ENCODE data around the gene PGAP6. TPM values are rescaled to one million over a fixed set of nuclear protein-coding genes. Genes with fewer than 3 reads are reported as not detected.

The PGAP6 gene
- total and polyA plus RNA-seq, 2 of the 8 experiments (the other 6 are each of a cell fraction or from before 2014, with no cell fraction given) = 86.8 to 364 TPM

GRCh38 chr16:336269-336668 is 45.5 kb downstream of the PGAP6 start:
- H4K20me1 ChIP-seq (replicated peaks in 1 of 2; ENCODE audit: control insufficient read depth in 1 of 2, insufficient read depth in 2 of 2, low read length in 2 of 2) = peaks cover 11 to 35% of the 10 kb centered on the region in 2 experiments
- TF ChIP-seq SIX5 (IDR thresholded peaks at IDR 0.05; ENCODE audit: low read depth, low read length) = no peak
- no peak for TF ChIP-seq TEAD4 (IDR thresholded peaks at IDR 0.05; ENCODE audit: low read depth, low read length)
- TF ChIP-seq TAF7 (optimal IDR thresholded peaks at IDR 0.05; ENCODE audit: borderline replicate concordance, low read depth, low read length) = no peak
- TF ChIP-seq EZH2 (IDR thresholded peaks at IDR 0.05; ENCODE audit: low read depth, low read length, severe bottlenecking) = no peak
- TF ChIP-seq CREB1 (IDR thresholded peaks at IDR 0.05) = no peak
- TF ChIP-seq CTCF (IDR thresholded peaks at IDR 0.05; ENCODE audit: control extremely low read depth in 1 of 3, insufficient read depth in 1 of 3, low read depth in 1 of 3, low read length in 3 of 3) = no peak
- TF ChIP-seq SP4 (IDR thresholded peaks at IDR 0.05; ENCODE audit: low read length) = no peak
- no peak for TF ChIP-seq SAP30 (IDR thresholded peaks at IDR 0.05; ENCODE audit: insufficient read depth, insufficient replicate concordance, low read length)
- no peak for TF ChIP-seq EGR1 (IDR thresholded peaks at IDR 0.05; ENCODE audit: borderline replicate concordance, low read depth, low read length)
- no peak for TF ChIP-seq YY1 (IDR thresholded peaks at IDR 0.05; ENCODE audit: low read depth, low read length)
- no peak for TF ChIP-seq FOSL1 (IDR thresholded peaks at IDR 0.05; ENCODE audit: insufficient read depth, low read depth, low read length)
- TF ChIP-seq SUZ12 (IDR thresholded peaks at IDR 0.05; ENCODE audit: low read length) = no peak

More at GRCh38 chr16:336269-336668, 45.5 kb downstream of the PGAP6 start:
- Histone ChIP-seq H3K14ac (ENCODE audit: insufficient read length) (no peak overlapping the region), H3K4me1 (replicated peaks in 1 of 4; ENCODE audit: control insufficient read depth in 3 of 4, insufficient read depth in 4 of 4, low read length in 3 of 4) (peaks cover 0 to 3% (median 0%) of the 10 kb centered on the region in 4 experiments; a peak in 1 of 7 replicates), H3K36me3 (ENCODE audit: control insufficient read depth in 2 of 4, insufficient read depth in 4 of 4, low read length in 3 of 4) (no peaks in the 10 kb centered on the region), H3K4me3 (ENCODE audit: extremely low read depth in 1 of 4, insufficient read depth in 2 of 4, low read depth in 3 of 4, low read length in 4 of 4) (no peak overlapping the region), H2BK20ac (ENCODE audit: low read length) (no peak overlapping the region), H3K4me2 (ENCODE audit: insufficient read depth in 1 of 2, low read depth in 2 of 2, low read length in 2 of 2) (no peak overlapping the region), H3K79me1 (ENCODE audit: low read depth, low read length) (peaks cover 29% of the 10 kb centered on the region), H4K5ac (ENCODE audit: insufficient read length, low read depth, low read length) (no peak overlapping the region), H4K8ac (ENCODE audit: extremely low read depth, insufficient read depth, low read length) (no peak overlapping the region), H3K23me2 (ENCODE audit: low read depth, low read length) (no peaks in the 10 kb centered on the region), H2BK5ac (ENCODE audit: low read depth, low read length) (no peak overlapping the region), H2BK120ac (replicated peaks; ENCODE audit: low read depth, low read length) (no peak overlapping the region), H2BK12ac (ENCODE audit: low read depth, low read length) (no peak overlapping the region), H4K91ac (replicated peaks; ENCODE audit: insufficient read length, low read length) (no peak overlapping the region), H3K18ac (ENCODE audit: extremely low read depth, low read length) (no peak overlapping the region), H3K27ac (ENCODE audit: low read depth, low read length) (no peak overlapping the region), H3K79me2 (ENCODE audit: control insufficient read depth in 1 of 2, insufficient read depth in 2 of 2, low read length in 2 of 2) (peaks cover 39 to 87% of the 10 kb centered on the region in 2 experiments), H2BK15ac (ENCODE audit: low read length) (no peak overlapping the region), H3K27me3 (replicated peaks in 1 of 4; ENCODE audit: control insufficient read depth in 3 of 4, extremely low read depth in 1 of 4, insufficient read depth in 3 of 4, low read length in 3 of 4) (no peaks in the 10 kb centered on the region), H3K9me3 (ENCODE audit: insufficient read depth in 2 of 2, low read depth in 1 of 2, low read length in 1 of 2) (no peaks in the 10 kb centered on the region), H3K9ac (replicated peaks in 1 of 4; ENCODE audit: extremely low read depth in 1 of 4, low read depth in 3 of 4, low read length in 3 of 4) (no peak overlapping the region), H3K56ac (replicated peaks; ENCODE audit: insufficient read length, low read depth, low read length) (no peak overlapping the region), H2AFZ (ENCODE audit: low read length) (no peak overlapping the region), H3K23ac (ENCODE audit: insufficient read length) (no peak overlapping the region), H2AK5ac (ENCODE audit: low read depth, low read length) (no peak overlapping the region), H3K4ac (replicated peaks; ENCODE audit: insufficient read length, low read depth, low read length) (no peak overlapping the region)
- POLR2A ChIA-PET (ENCODE audit: partially characterized antibody) = interaction anchor here (0.6 to 2.5 kb wide), 2 partner anchors 16 to 81 kb away, joined by 3 to 5 read pairs; partner anchors contain the start of gene AXIN1
- no peak for FAIRE-seq
- CTCF ChIA-PET (ENCODE audit: partially characterized antibody) = interaction anchor here (0.7 to 2.2 kb wide), 5 partner anchors 12 to 71 kb away, joined by 3 to 12 read pairs (median 3); no protein-coding TSS in a partner anchor
- WGBS, 2 experiments (ENCODE audit: extremely low coverage in 1 of 2, insufficient coverage in 1 of 2, insufficient read length in 1 of 2, insufficient replicate concordance in 2 of 2, low coverage in 1 of 2, low lambda C conversion rate in 2 of 2, missing lambda C conversion rate in 1 of 2) = 97% methylated on average over 11 of the region's 11 CpGs; no CpG with 5 or more reads in 1 of the 2 experiments
- DNase-seq (ENCODE audit: low read depth in 1 of 2, low spot score in 2 of 2) = no peak

Measured in H1 (cell line).